Transverse colon (tissue), 4 donors: ENCODE data around the gene BDKRB1.

Experiments
- CTCF ChIP-seq, 5 experiments: fragments of 200-600 bp in 3 of 5; fragments of 450-650 bp in 2 of 5; sonication (generic) in 3 of 5; IDR thresholded peaks; 1 replicate in 2 of 5; 2 replicates in 3 of 5; pipeline ENCODE4 v1.5.1; 2016 to 2017; ENCODE audit warnings: antibody characterized with exemption in 5 of 5, inconsistent platforms in 3 of 5, mild to moderate bottlenecking in 2 of 5, moderate library complexity in 1 of 5
- POLR2A ChIP-seq: fragments of 450-650 bp; IDR thresholded peaks from one replicate; pipeline ENCODE4 v1.6.1; 2016; ENCODE audit warnings: antibody characterized with exemption, mild to moderate bottlenecking, moderate library complexity
- POLR2AphosphoS5 ChIP-seq, 3 donors: sonication (generic); formaldehyde crosslinking; IDR thresholded peaks; one replicate each; pipeline ENCODE4 v1.6.1; 2016; ENCODE audit warnings: antibody characterized with exemption in 3 of 3

- TF ChIP-seq CTCF (IDR thresholded peaks at IDR 0.05) (peak; percentile 23 to 50 (median 32)), POLR2A (no peak), POLR2AphosphoS5 (IDR thresholded peaks at IDR 0.05) (no peak)
Measured at GRCh38 chr14:96264853-96265252, 8.8 kb downstream of the BDKRB1 start.
